Endothelial cell (in vitro differentiated cells): ENCODE data around the gene GLS. TPM values are rescaled to one million over a fixed set of nuclear protein-coding genes. Genes with fewer than 3 reads are reported as not detected.

ENCODE experiments used
- DNase-seq: peaks from one replicate; pipeline ENCODE4 v3.0.0; 2021; ENCODE audit warnings: low spot score
- H3K27ac Mint-ChIP-seq: one replicate; pipeline ENCODE4 v1.8.0; 2021; ENCODE audit warnings: mixed read lengths, inconsistent platforms; ENCODE audit not compliant: unreplicated experiment
- H3K27me3 Mint-ChIP-seq: one replicate; pipeline ENCODE4 v1.8.0; 2021; ENCODE audit warnings: mild to moderate bottlenecking, moderate library complexity, mixed read lengths, inconsistent platforms; ENCODE audit not compliant: unreplicated experiment
- H3K36me3 Mint-ChIP-seq: one replicate; pipeline ENCODE4 v1.8.0; 2021; ENCODE audit warnings: mild to moderate bottlenecking, low read depth, mixed read lengths, inconsistent platforms; ENCODE audit not compliant: unreplicated experiment
- H3K4me1 Mint-ChIP-seq: one replicate; pipeline ENCODE4 v1.8.0; 2021; ENCODE audit warnings: mild to moderate bottlenecking, mixed read lengths, inconsistent platforms; ENCODE audit not compliant: unreplicated experiment
- H3K4me3 Mint-ChIP-seq: one replicate; pipeline ENCODE4 v1.8.0; 2021; ENCODE audit warnings: mild to moderate bottlenecking, mixed read lengths, inconsistent platforms; ENCODE audit not compliant: unreplicated experiment
- H3K9me3 Mint-ChIP-seq: one replicate; pipeline ENCODE4 v1.8.0; 2021; ENCODE audit warnings: mixed read lengths, inconsistent platforms; ENCODE audit not compliant: unreplicated experiment
- CTCF ChIP-seq: fragments of 200-600 bp; sonication (generic); IDR thresholded peaks from one replicate; pipeline ENCODE4 v1.5.0; 2021; ENCODE audit warnings: antibody characterized with exemption; ENCODE audit not compliant: unreplicated experiment
- total RNA-seq: library from RNA; stranded (reverse); fragmentation: NEBNext Ultra II Directional; extraction: Animal tissue kit (Norgen Biotek cat#: 25700); gene quantifications from one replicate; pipeline ENCODE4 v1.2.1, GENCODE V29; 2021; ENCODE audit not compliant: unreplicated experiment

GLS gene
- total RNA-seq, 1 donor from 2014 or later = 130 TPM

DNA sequence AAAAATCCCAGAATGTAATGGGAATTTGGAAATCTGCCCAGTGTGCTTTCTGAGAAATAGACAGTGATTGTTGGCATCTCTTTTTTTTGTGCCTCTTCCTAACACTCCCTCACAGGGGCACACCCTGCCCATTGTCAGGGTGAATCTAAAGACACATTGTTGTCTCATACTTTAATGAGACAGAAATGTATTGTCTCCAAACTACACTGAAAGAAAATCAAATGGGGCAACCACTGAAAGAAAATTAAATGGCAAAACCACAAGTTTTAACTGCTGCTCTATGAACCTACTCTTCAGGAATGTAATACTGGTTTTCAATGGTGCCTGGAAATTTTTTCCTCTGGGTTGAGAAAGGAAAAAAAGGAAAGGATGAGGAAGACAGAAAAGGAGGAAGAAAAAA lies 43.2 kb upstream of the GLS start:
- H3K4me1 Mint-ChIP-seq = no peaks in the 10 kb centered on the region
- H3K36me3 Mint-ChIP-seq = no peaks in the 10 kb centered on the region
- no peak overlapping the region for H3K4me3 Mint-ChIP-seq
- no peaks in the 10 kb centered on the region for H3K9me3 Mint-ChIP-seq
- no peak overlapping the region for H3K27ac Mint-ChIP-seq
- DNase-seq = no peak
- no peaks in the 10 kb centered on the region for H3K27me3 Mint-ChIP-seq
- no peak for TF ChIP-seq CTCF

DNA sequence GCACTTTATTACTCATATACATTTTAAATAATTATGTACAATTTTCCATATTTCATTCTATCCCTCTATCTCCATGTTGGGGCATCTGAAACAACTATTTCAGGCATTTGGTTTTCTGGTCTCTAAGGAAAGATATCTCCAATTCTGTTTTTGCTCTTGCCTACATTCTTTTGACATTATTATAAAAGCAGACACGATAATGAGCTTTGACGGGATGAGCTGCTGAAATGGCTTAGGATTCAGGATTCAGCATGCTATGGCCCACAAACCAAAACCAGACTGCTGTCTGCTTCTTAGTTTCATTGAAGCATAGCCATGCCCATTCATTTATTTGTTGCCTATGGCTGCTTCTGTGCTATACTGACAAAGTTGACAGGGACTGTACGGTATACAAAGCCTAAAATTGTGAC lies 42.7 kb upstream of the GLS start:
- TF ChIP-seq CTCF = no peak
- H3K4me3 Mint-ChIP-seq = no peak overlapping the region
- H3K4me1 Mint-ChIP-seq = no peaks in the 10 kb centered on the region
- no peak overlapping the region for H3K27ac Mint-ChIP-seq
- no peaks in the 10 kb centered on the region for H3K27me3 Mint-ChIP-seq
- DNase-seq = no peak
- no peaks in the 10 kb centered on the region for H3K9me3 Mint-ChIP-seq
- H3K36me3 Mint-ChIP-seq = no peaks in the 10 kb centered on the region

DNA sequence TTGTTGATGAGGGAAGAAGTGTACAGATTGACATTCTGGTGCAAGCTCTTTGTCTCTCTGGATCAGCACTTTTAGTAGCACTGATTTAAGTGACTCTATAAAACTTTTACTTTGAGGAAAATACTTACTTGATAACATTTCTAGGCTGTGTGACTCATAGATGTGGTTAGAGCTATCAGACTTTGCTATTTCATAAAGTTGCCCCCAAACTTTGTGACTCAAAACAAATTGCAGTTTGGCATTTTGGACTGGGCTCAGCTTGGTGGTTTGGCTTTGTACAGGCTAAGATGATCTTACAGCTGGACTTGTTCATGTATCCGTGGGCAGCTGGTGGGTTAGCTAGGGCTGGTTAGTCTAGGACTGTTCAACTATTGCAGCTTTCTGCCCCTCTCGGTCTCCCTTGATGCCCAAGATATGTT lies 42.1 kb upstream of the GLS start:
- no peaks in the 10 kb centered on the region for H3K36me3 Mint-ChIP-seq
- H3K4me1 Mint-ChIP-seq = no peaks in the 10 kb centered on the region
- H3K9me3 Mint-ChIP-seq = no peaks in the 10 kb centered on the region
- no peak for DNase-seq
- no peak for TF ChIP-seq CTCF
- H3K27me3 Mint-ChIP-seq = no peaks in the 10 kb centered on the region
- H3K27ac Mint-ChIP-seq = no peak overlapping the region
- H3K4me3 Mint-ChIP-seq = no peak overlapping the region

- DNase-seq = no peak
- no peaks in the 10 kb centered on the region for H3K27me3 Mint-ChIP-seq
- no peaks in the 10 kb centered on the region for H3K4me1 Mint-ChIP-seq
- TF ChIP-seq CTCF = no peak
- no peak overlapping the region for H3K4me3 Mint-ChIP-seq
- no peaks in the 10 kb centered on the region for H3K9me3 Mint-ChIP-seq
- H3K27ac Mint-ChIP-seq = no peak overlapping the region
- H3K36me3 Mint-ChIP-seq = no peaks in the 10 kb centered on the region
Observed at GRCh38 chr2:190840569-190841172, 40.0 kb upstream of the GLS start.

DNA sequence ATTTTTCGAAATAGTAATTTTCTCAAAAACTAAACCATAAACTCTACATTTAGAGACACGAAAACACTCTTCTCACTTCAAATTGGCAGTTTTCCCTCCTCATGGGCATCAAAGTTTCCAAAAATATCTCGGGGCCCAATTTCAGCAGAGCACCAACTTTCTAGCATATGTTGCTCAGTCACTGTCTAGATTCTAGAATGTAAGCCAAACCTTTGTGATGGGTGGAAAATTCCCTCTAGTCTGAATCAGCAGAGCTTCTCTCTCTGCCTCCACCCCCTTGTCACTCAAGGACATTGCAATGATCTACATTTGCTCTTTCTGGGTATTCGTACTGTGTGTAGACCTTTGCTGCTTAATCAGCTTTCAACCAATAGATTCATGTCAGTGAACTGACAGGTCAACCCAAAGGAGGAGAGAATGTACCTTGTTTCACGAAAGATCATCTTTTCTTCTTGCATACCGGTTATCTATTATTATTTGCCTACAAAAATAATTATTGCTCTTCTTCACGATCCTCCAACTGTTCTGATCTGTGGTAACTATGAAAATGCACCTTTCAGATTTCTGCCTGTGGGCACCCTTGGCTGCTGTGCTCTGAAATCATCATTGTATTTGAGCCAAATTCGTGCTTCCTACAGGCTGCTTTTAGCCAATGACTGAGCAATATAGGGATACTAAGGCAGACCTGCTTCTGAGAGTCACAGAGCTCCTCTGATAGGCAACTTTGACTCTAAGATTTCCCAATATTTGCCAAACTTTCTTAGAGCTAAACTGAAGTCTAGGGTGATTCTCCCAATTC lies 38.7 kb upstream of the GLS start:
- Mint-ChIP-seq H3K27me3 (no peaks in the 10 kb centered on the region), H3K36me3 (no peaks in the 10 kb centered on the region), H3K4me1 (no peaks in the 10 kb centered on the region), H3K27ac (no peak overlapping the region), H3K4me3 (no peak overlapping the region), H3K9me3 (no peaks in the 10 kb centered on the region)
- DNase-seq = no peak
- TF ChIP-seq CTCF = no peak
